Stomach (tissue), 4 donors: Measurements from ENCODE around the gene SLC22A12.

Experiments
- CTCF ChIP-seq, 7 experiments: fragments of 450-650 bp in 4 of 7; fragments of 200-600 bp in 3 of 7; sonication (generic) in 3 of 7; IDR thresholded peaks; one replicate each; pipeline ENCODE4 v1.5.1; 2016 to 2019; ENCODE audit warnings: antibody characterized with exemption in 7 of 7, control low read depth in 2 of 7, mild to moderate bottlenecking in 1 of 7
- EP300 ChIP-seq: sonication (generic); formaldehyde crosslinking; IDR thresholded peaks from one replicate; pipeline ENCODE4 v1.6.1; 2017; ENCODE audit warnings: antibody characterized with exemption
- POLR2AphosphoS5 ChIP-seq, 3 donors: sonication (generic); formaldehyde crosslinking; IDR thresholded peaks; one replicate each; pipeline ENCODE4 v1.6.1; 2016; ENCODE audit warnings: antibody characterized with exemption in 3 of 3

DNA sequence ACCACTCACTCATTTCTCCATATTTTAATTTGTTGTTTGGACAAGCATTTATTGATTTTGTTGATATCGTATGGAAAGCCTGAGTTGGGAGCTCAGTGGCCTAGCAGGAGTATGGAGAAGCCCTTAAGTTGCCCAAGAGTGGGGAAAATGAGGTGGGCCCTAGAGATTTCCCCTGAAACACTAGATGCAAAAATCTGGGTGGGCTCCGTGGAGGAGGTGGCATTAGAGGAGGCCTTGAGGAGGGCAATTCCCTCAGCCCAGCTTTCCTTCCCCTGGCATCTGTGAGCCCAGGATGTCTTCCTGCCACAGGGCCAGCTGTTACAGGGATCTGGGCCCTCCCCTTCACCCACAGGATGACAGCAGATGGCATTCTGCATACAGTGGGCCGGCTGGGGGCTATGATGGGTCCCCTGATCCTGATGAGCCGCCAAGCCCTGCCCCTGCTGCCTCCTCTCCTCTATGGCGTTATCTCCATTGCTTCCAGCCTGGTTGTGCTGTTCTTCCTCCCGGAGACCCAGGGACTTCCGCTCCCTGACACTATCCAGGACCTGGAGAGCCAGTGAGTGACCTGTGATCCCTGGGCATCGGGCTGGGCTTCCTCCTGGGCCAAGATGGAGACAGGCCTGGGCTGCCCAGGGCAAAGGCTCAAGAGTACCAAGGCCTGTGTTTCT, 21.6 kb upstream of the SLC22A12 start:
- TF ChIP-seq CTCF (IDR thresholded peaks at IDR 0.05) (no peak), EP300 (no peak), POLR2AphosphoS5 (IDR thresholded peaks at IDR 0.05) (no peak)
